HepG2 (cell line): ENCODE data around the gene MYH15. TPM values are rescaled to one million over a fixed set of nuclear protein-coding genes. Genes with fewer than 3 reads are reported as not detected.

Source experiments
- ATAC-seq: fragments of 200-7000 bp; cut with Tn5 transposase; 3 replicates; pipeline ENCODE4 v1.9.1; 2020; ENCODE audit warnings: mild to moderate bottlenecking, moderate library complexity
- BruUV-seq: library from RNA; stranded (reverse); fragments of 400-500 nt; replicated peaks from 2 replicates; lab custom pipeline; 2021; lab: Mats Ljungman, UMichigan
- CTCF ChIA-PET: fragments of 300-600 bp; formaldehyde crosslinking; extraction: SDS; loops from one replicate; lab custom pipeline; 2021; ENCODE audit warnings: low total read pairs, inconsistent platforms, low intra/inter-chr PET ratio; lab: Yijun Ruan, JAX
- POLR2A ChIA-PET: fragments of 350-600 bp; sonication (Branson Sonifier 250); formaldehyde crosslinking; loops from one replicate; lab custom pipeline; 2020; ENCODE audit warnings: antibody characterized with exemption, inconsistent platforms; lab: Yijun Ruan, JAX
- DNase-seq: peaks from one replicate; pipeline ENCODE4 v3.0.0-alpha.2; 2015; ENCODE audit warnings: low spot score
- FAIRE-seq: peaks from 3 replicates; lab custom pipeline; 2011; peaks lifted over from hg19 to GRCh38; lab: Jason Lieb, UNC
- H2AFZ ChIP-seq: one replicate; pipeline ENCODE4 v1.6.1; 2011; ENCODE audit warnings: low read length, inconsistent platforms
- H3K27ac ChIP-seq: fragments of 300-600 bp; 3 replicates; pipeline ENCODE4 v1.8.0; 2011; ENCODE audit warnings: mixed run types, mild to moderate bottlenecking, mixed read lengths, low read length, inconsistent platforms; ENCODE audit not compliant: insufficient read depth; ENCODE audit errors: extremely low read length
- H3K27me3 ChIP-seq, 2 experiments: fragments of 200-600 bp in 1 of 2; 2 replicates in 1 of 2; 3 replicates in 1 of 2; pipeline versions ENCODE4 v1.6.0 to v1.8.0; 2011; ENCODE audit warnings: low read length in 2 of 2, mild to moderate bottlenecking in 2 of 2, moderate library complexity in 2 of 2, inconsistent platforms in 1 of 2; ENCODE audit not compliant: insufficient read depth in 2 of 2, control insufficient read depth in 1 of 2
- H3K36me3 ChIP-seq, 2 experiments: fragments of 200-600 bp in 1 of 2; replicated peaks in 1 of 2; 2 replicates in 1 of 2; 3 replicates in 1 of 2; pipeline versions ENCODE4 v1.5.1 to v1.8.0; 2011; ENCODE audit warnings: low read length in 2 of 2, inconsistent platforms in 1 of 2; ENCODE audit not compliant: insufficient read depth in 2 of 2, control insufficient read depth in 1 of 2
- H3K4me1 ChIP-seq: 2 replicates; pipeline ENCODE4 v1.5.1; 2012; ENCODE audit warnings: low read length, inconsistent platforms; ENCODE audit not compliant: insufficient read depth
- H3K4me2 ChIP-seq: 2 replicates; pipeline ENCODE4 v1.6.0; 2011; ENCODE audit warnings: low read depth, low read length, inconsistent platforms
- H3K4me3 ChIP-seq, 3 experiments: fragments of 200-600 bp in 1 of 3; sonication (generic), shearing (Covaris generic) in 1 of 3; replicated peaks in 1 of 3; 2 replicates each; pipeline ENCODE4 v1.5.1; 2011 to 2016; ENCODE audit warnings: low read length in 3 of 3, inconsistent platforms in 2 of 3, low read depth in 2 of 3, mild to moderate bottlenecking in 2 of 3, control low read depth in 1 of 3, mixed read lengths in 1 of 3; ENCODE audit not compliant: insufficient read depth in 1 of 3
- H3K79me2 ChIP-seq: one replicate; pipeline ENCODE4 v1.6.1; 2011; ENCODE audit warnings: low read length, inconsistent platforms; ENCODE audit not compliant: insufficient read depth
- H3K9ac ChIP-seq: 2 replicates; pipeline ENCODE4 v1.6.0; 2011; ENCODE audit warnings: mild to moderate bottlenecking, low read depth, low read length, inconsistent platforms; ENCODE audit not compliant: insufficient read depth
- H3K9me3 ChIP-seq: 2 replicates; pipeline ENCODE4 v1.5.1; 2012; ENCODE audit warnings: mild to moderate bottlenecking, low read length
- H4K20me1 ChIP-seq: 2 replicates; pipeline ENCODE4 v1.6.0; 2011; ENCODE audit warnings: inconsistent platforms, mild to moderate bottlenecking, low read length, moderate library complexity; ENCODE audit not compliant: insufficient read depth
- IKZF1 ChIP-seq: fragments of 450-650 bp; IDR thresholded peaks from 2 replicates; pipeline ENCODE4 v1.7.1; 2016
- IKZF5 ChIP-seq: IDR thresholded peaks from 2 replicates; pipeline ENCODE4 v1.6.1; 2018; ENCODE audit warnings: missing genetic modification reagents, mild to moderate bottlenecking, missing compliant biosample characterization
- PATZ1 ChIP-seq: sonication (generic); formaldehyde crosslinking; IDR thresholded peaks from 2 replicates; pipeline ENCODE4 v1.4.0; 2020; ENCODE audit warnings: missing genetic modification reagents
- ZBTB49 ChIP-seq: sonication (generic); formaldehyde crosslinking; IDR thresholded peaks from 2 replicates; pipeline ENCODE4 v1.4.0; 2020; ENCODE audit warnings: missing genetic modification reagents, borderline replicate concordance
- ZHX2 ChIP-seq, 2 experiments: sonication (generic) in 1 of 2; formaldehyde crosslinking in 1 of 2; IDR thresholded peaks; 2 replicates each; pipeline versions ENCODE4 v1.6.1 to v1.9.0; 2014 to 2022; ENCODE audit warnings: antibody characterized with exemption in 1 of 2, borderline replicate concordance in 1 of 2, inconsistent platforms in 1 of 2, low read depth in 1 of 2, missing genetic modification reagents in 1 of 2
- ZNF234 ChIP-seq: sonication (generic); formaldehyde crosslinking; conservative IDR thresholded peaks from 2 replicates; pipeline ENCODE4 v1.5.1; 2020; ENCODE audit warnings: mild to moderate bottlenecking, missing genetic modification reagents
- ZNF619 ChIP-seq: sonication (generic); formaldehyde crosslinking; IDR thresholded peaks from 2 replicates; pipeline ENCODE4 v1.4.0; 2020; ENCODE audit warnings: mild to moderate bottlenecking, missing genetic modification reagents
- in situ Hi-C: cut with HindIII; loops from 2 replicates; pipeline ENCODE4 v1.10.0; 2017; ENCODE audit warnings: low pct_unique_long_range_greater_than_20kb; ENCODE audit not compliant: extremely low pct_ligation_motif_present
- intact Hi-C: fragments of 100-400 bp; cut with micrococcal nuclease; formaldehyde crosslinking; loops from one replicate; pipeline ENCODE4 v1.10.0; 2022; ENCODE audit not compliant: unreplicated experiment
- polyA plus RNA-seq, 8 experiments: library from polyadenylated mRNA; depleted of rRNA in 3 of 8; stranded (reverse) in 7 of 8; unstranded in 1 of 8; fragments of >200 nt; fragmentation: Illumina TruSeq in 4 of 8; extraction: Trizol in 4 of 8; gene quantifications; 2 replicates each; pipeline versions ENCODE4 v1.2.1 to v1.2.3, GENCODE V29; 2011 to 2016; ENCODE audit warnings: low read depth in 4 of 8, missing spikeins in 1 of 8, mixed read lengths in 1 of 8; ENCODE audit not compliant: insufficient read depth in 1 of 8
- total RNA-seq, 5 experiments: library from RNA; depleted of rRNA; stranded (reverse); fragments of >200 nt; fragmentation: Illumina TruSeq; extraction: Trizol; gene quantifications; 2 replicates each; pipeline ENCODE4 v1.2.3, GENCODE V29; 2016; ENCODE audit warnings: low read depth in 1 of 5

Gene MYH15
- total and polyA plus RNA-seq, 2 of the 13 experiments (the other 11 are each of a cell fraction or from before 2014, with no cell fraction given), result 0.03 to 0.09 TPM

GRCh38 chr3:108503722-108504121, 6.7 kb downstream of the MYH15 start:
- no TSS peak for BruUV-seq
- ATAC-seq (no peak), DNase-seq (no peak), FAIRE-seq (no peak)
- in situ Hi-C loops, result no loop called here
- no peaks in the 10 kb centered on the region for H3K36me3 ChIP-seq
- H3K9ac ChIP-seq, result no peak overlapping the region
- ChIA-PET CTCF (no interaction called here), POLR2A (no interaction called here)
- intact Hi-C loops, result no loop called here
- H3K79me2 ChIP-seq, result no peaks in the 10 kb centered on the region
- no peaks in the 10 kb centered on the region for H3K9me3 ChIP-seq
- H3K27ac ChIP-seq, result no peak overlapping the region
- no peaks in the 10 kb centered on the region; a peak in 2 of 5 replicates for H3K27me3 ChIP-seq
- H3K4me1 ChIP-seq, result no peaks in the 10 kb centered on the region
- H2AFZ ChIP-seq, result no peak overlapping the region
- H4K20me1 ChIP-seq, result no peaks in the 10 kb centered on the region
- H3K4me2 ChIP-seq, result no peak overlapping the region
- no peak for TF ChIP-seq PATZ1
- TF ChIP-seq ZNF234, result no peak
- no peak for TF ChIP-seq ZNF619
- TF ChIP-seq ZBTB49, result no peak
- TF ChIP-seq ZHX2 (IDR thresholded peaks at IDR 0.05; ENCODE audit: low read depth), result no peak
- no peak for TF ChIP-seq ZHX2 (CRISPR knock-in tag; IDR thresholded peaks at IDR 0.05; ENCODE audit: borderline replicate concordance)
- TF ChIP-seq IKZF1, result no peak
- TF ChIP-seq IKZF5, result no peak
- no peak overlapping the region for H3K4me3 ChIP-seq
